H9 (cell line): ENCODE data around the gene TRAF3IP1. TPM values are rescaled to one million over a fixed set of nuclear protein-coding genes. Genes with fewer than 3 reads are reported as not detected.
A peak's percentile ranks its signal among the peaks of the same experiment; 100 is the strongest.

Source experiments
- DNase-seq: peaks from one replicate; pipeline ENCODE4 v3.0.0-alpha.2; 2017
- H2AFZ ChIP-seq: one replicate; pipeline ENCODE4 v1.6.1; 2013; ENCODE audit warnings: mild to moderate bottlenecking, low read length, control low read depth, moderate library complexity
- H2AK5ac ChIP-seq: 2 replicates; pipeline ENCODE4 v1.6.1; 2013; ENCODE audit warnings: low read length, control low read depth, mixed read lengths; ENCODE audit not compliant: insufficient read length
- H2BK120ac ChIP-seq: one replicate; pipeline ENCODE4 v1.6.1; 2013; ENCODE audit warnings: low read depth, mild to moderate bottlenecking, low read length, control low read depth, inconsistent platforms; ENCODE audit not compliant: poor library complexity, severe bottlenecking
- H2BK12ac ChIP-seq: 2 replicates; pipeline ENCODE4 v1.6.1; 2013; ENCODE audit warnings: low read length, control low read depth, mixed read lengths, low read depth; ENCODE audit not compliant: insufficient read length
- H2BK15ac ChIP-seq: 2 replicates; pipeline ENCODE4 v1.6.1; 2013; ENCODE audit warnings: low read depth, low read length, control low read depth
- H2BK20ac ChIP-seq: one replicate; pipeline ENCODE4 v1.6.1; 2013; ENCODE audit warnings: low read depth, mild to moderate bottlenecking, low read length, control low read depth, inconsistent platforms; ENCODE audit not compliant: poor library complexity, severe bottlenecking
- H2BK5ac ChIP-seq: 2 replicates; pipeline ENCODE4 v1.6.1; 2013; ENCODE audit warnings: low read length, control low read depth, mixed read lengths; ENCODE audit not compliant: insufficient read length
- H3K14ac ChIP-seq: 2 replicates; pipeline ENCODE4 v1.6.1; 2013; ENCODE audit warnings: low read length, control low read depth; ENCODE audit not compliant: insufficient read depth
- H3K18ac ChIP-seq: 2 replicates; pipeline ENCODE4 v1.6.1; 2013; ENCODE audit warnings: low read depth, mild to moderate bottlenecking, mixed read lengths, low read length, control low read depth; ENCODE audit not compliant: insufficient read length
- H3K23ac ChIP-seq: 2 replicates; pipeline ENCODE4 v1.6.1; 2013; ENCODE audit warnings: low read length, control low read depth, mixed read lengths, low read depth; ENCODE audit not compliant: insufficient read length
- H3K23me2 ChIP-seq: 2 replicates; pipeline ENCODE4 v1.6.1; 2013; ENCODE audit warnings: low read depth, mild to moderate bottlenecking, mixed read lengths, low read length, control low read depth; ENCODE audit not compliant: insufficient read length, poor library complexity, severe bottlenecking
- H3K27ac ChIP-seq: 2 replicates; pipeline ENCODE4 v1.5.1; 2013; ENCODE audit warnings: low read length, control low read depth, mixed read lengths, low read depth; ENCODE audit not compliant: insufficient read length
- H3K27me3 ChIP-seq: 2 replicates; pipeline ENCODE4 v1.6.1; 2013; ENCODE audit warnings: low read length, control low read depth, inconsistent platforms; ENCODE audit not compliant: insufficient read depth
- H3K4ac ChIP-seq: 2 replicates; pipeline ENCODE4 v1.6.1; 2013; ENCODE audit warnings: low read depth, mild to moderate bottlenecking, control low read depth, inconsistent platforms, low read length, moderate library complexity
- H3K4me1 ChIP-seq: 2 replicates; pipeline ENCODE4 v1.6.1; 2013; ENCODE audit warnings: low read length, control low read depth, inconsistent platforms; ENCODE audit not compliant: insufficient read depth
- H3K4me2 ChIP-seq: 2 replicates; pipeline ENCODE4 v1.6.1; 2013; ENCODE audit warnings: low read length, control low read depth, mixed read lengths; ENCODE audit not compliant: insufficient read length, insufficient read depth
- H3K56ac ChIP-seq: 2 replicates; pipeline ENCODE4 v1.6.1; 2013; ENCODE audit warnings: low read depth, mild to moderate bottlenecking, mixed read lengths, low read length, control low read depth; ENCODE audit not compliant: insufficient read length
- H3K79me1 ChIP-seq: 2 replicates; pipeline ENCODE4 v1.6.1; 2013; ENCODE audit warnings: low read depth, mild to moderate bottlenecking, moderate library complexity, low read length, control low read depth, inconsistent platforms; ENCODE audit not compliant: insufficient read depth, poor library complexity, severe bottlenecking
- H3K79me2 ChIP-seq: 2 replicates; pipeline ENCODE4 v1.6.1; 2013; ENCODE audit warnings: low read length, control low read depth, inconsistent platforms; ENCODE audit not compliant: insufficient read depth
- H3K9ac ChIP-seq: 2 replicates; pipeline ENCODE4 v1.6.1; 2013; ENCODE audit warnings: low read length, control low read depth, mixed read lengths; ENCODE audit not compliant: insufficient read length; ENCODE audit errors: extremely low read depth
- H3K9me3 ChIP-seq: one replicate; pipeline ENCODE4 v1.6.1; 2013; ENCODE audit warnings: low read depth, low read length, inconsistent platforms; ENCODE audit not compliant: control insufficient read depth
- H3T11ph ChIP-seq: one replicate; pipeline ENCODE4 v1.6.1; 2013; ENCODE audit warnings: mild to moderate bottlenecking, low read length, control low read depth, inconsistent platforms
- H4K20me1 ChIP-seq: one replicate; pipeline ENCODE4 v1.6.1; 2013; ENCODE audit not compliant: control insufficient read depth, insufficient read length, insufficient read depth
- H4K5ac ChIP-seq: 2 replicates; pipeline ENCODE4 v1.6.1; 2013; ENCODE audit warnings: low read depth, mild to moderate bottlenecking, mixed read lengths, low read length, control low read depth; ENCODE audit not compliant: insufficient read length
- H4K8ac ChIP-seq: replicated peaks from 2 replicates; pipeline ENCODE4 v1.6.1; 2013; ENCODE audit warnings: low read length, control low read depth, mixed read lengths, low read depth; ENCODE audit not compliant: insufficient read length
- H4K91ac ChIP-seq: 2 replicates; pipeline ENCODE4 v1.6.1; 2013; ENCODE audit warnings: low read depth, mild to moderate bottlenecking, moderate library complexity, mixed read lengths, low read length, control low read depth; ENCODE audit not compliant: insufficient read length
- H3K27ac Mint-ChIP-seq, 3 experiments: 2 replicates in 2 of 3; 3 replicates in 1 of 3; pipeline ENCODE4 v1.8.0; 2020 to 2021; ENCODE audit warnings: mixed read lengths in 3 of 3, mild to moderate bottlenecking in 1 of 3, moderate library complexity in 1 of 3
- H3K27me3 Mint-ChIP-seq: 2 replicates; pipeline ENCODE4 v1.8.0; 2021; ENCODE audit warnings: low read depth, mild to moderate bottlenecking, moderate library complexity, mixed read lengths
- H3K36me3 Mint-ChIP-seq, 3 experiments: 2 replicates in 2 of 3; 3 replicates in 1 of 3; pipeline ENCODE4 v1.8.0; 2020 to 2021; ENCODE audit warnings: low read depth in 3 of 3, mixed read lengths in 3 of 3; ENCODE audit not compliant: insufficient read depth in 1 of 3
- H3K4me1 Mint-ChIP-seq, 2 experiments: 2 replicates each; pipeline ENCODE4 v1.8.0; 2020; ENCODE audit warnings: mixed read lengths in 2 of 2
- H3K4me3 Mint-ChIP-seq, 2 experiments: 2 replicates in 1 of 2; 3 replicates in 1 of 2; pipeline ENCODE4 v1.8.0; 2020 to 2021; ENCODE audit warnings: mild to moderate bottlenecking in 2 of 2, mixed read lengths in 2 of 2, moderate library complexity in 1 of 2
- H3K9me3 Mint-ChIP-seq, 2 experiments: 2 replicates in 1 of 2; 3 replicates in 1 of 2; pipeline ENCODE4 v1.8.0; 2020; ENCODE audit warnings: mild to moderate bottlenecking in 2 of 2, mixed read lengths in 2 of 2, moderate library complexity in 1 of 2
- WGBS: extraction: QIAGEN DNeasy Blood & Tissue Kit; methylation state at CpG from one replicate; pipeline ENCODE4 v1.1.7; 2013; ENCODE audit warnings: missing lambda C conversion rate, low lambda C conversion rate, mixed read lengths; ENCODE audit not compliant: insufficient read length; ENCODE audit errors: extremely low coverage; 5-methylcytosine and 5-hydroxymethylcytosine counted together
- total RNA-seq: library from RNA; stranded (reverse); gene quantifications from 2 replicates; pipeline ENCODE4 v1.2.1, GENCODE V29; 2021
- TF ChIP-seq, protein P1 (sequence below): fragments of 200-600 bp; sonication (generic); conservative IDR thresholded peaks from 3 replicates; pipeline ENCODE4 v1.8.0; 2021; ENCODE audit warnings: antibody characterized with exemption, mild to moderate bottlenecking

The TRAF3IP1 gene
- total RNA-seq, 1 experiment from 2014 or later = 16.4 TPM

DNA sequence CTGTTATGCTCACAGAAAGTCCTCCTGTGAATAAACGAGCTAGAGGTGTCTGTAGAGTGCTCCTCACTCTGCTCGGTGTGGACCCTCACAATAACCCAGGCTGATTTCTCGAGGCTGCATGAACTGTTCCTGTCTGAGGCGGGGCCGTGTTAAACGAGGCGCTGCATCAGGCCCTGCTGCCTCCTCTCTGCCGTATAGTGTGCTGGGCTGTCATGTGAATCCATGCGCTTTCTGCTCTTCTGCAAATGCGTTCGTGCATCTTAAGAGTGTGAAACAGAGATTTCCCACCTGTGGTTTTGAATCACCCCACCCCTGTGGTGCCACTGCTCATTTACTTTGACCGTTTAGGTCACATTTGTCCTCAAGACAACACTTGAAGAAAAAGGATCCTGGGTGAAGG, 26.2 kb downstream of the TRAF3IP1 start:
- Histone ChIP-seq H2BK15ac (no peak overlapping the region), H2BK20ac (no peak overlapping the region), H2AK5ac (no peak overlapping the region), H2BK120ac (no peak overlapping the region), H2BK5ac (no peak overlapping the region), H3K27me3 (no peaks in the 10 kb centered on the region), H4K5ac (no peak overlapping the region), H4K91ac (no peak overlapping the region), H3K79me1 (no peaks in the 10 kb centered on the region), H3K9ac (no peak overlapping the region), H3K14ac (no peak overlapping the region), H3K4me1 (no peaks in the 10 kb centered on the region), H2AFZ (no peak overlapping the region), H4K8ac (no peak overlapping the region), H3K56ac (no peak overlapping the region), H3K79me2 (no peaks in the 10 kb centered on the region), H3K27ac (no peak overlapping the region), H3T11ph (no peak overlapping the region), H3K23ac (no peak overlapping the region), H4K20me1 (no peaks in the 10 kb centered on the region), H2BK12ac (no peak overlapping the region), H3K23me2 (no peaks in the 10 kb centered on the region), H3K4ac (no peak overlapping the region), H3K9me3 (no peaks in the 10 kb centered on the region), H3K18ac (no peak overlapping the region), H3K4me2 (no peak overlapping the region)
- Mint-ChIP-seq H3K4me3 (no peak overlapping the region), H3K9me3 (no peaks in the 10 kb centered on the region), H3K36me3 (peaks cover 0 to 12% (median 10%) of the 10 kb centered on the region in 3 experiments; a peak in 4 of 7 replicates), H3K4me1 (no peaks in the 10 kb centered on the region), H3K27ac (peak overlapping the region; percentile 50 to 73 (median 56); a peak in 4 of 7 replicates), H3K27me3 (no peaks in the 10 kb centered on the region; the same call in 1 of the 2 replicates)
- no peak for DNase-seq
- TF ChIP-seq, protein P1, sequence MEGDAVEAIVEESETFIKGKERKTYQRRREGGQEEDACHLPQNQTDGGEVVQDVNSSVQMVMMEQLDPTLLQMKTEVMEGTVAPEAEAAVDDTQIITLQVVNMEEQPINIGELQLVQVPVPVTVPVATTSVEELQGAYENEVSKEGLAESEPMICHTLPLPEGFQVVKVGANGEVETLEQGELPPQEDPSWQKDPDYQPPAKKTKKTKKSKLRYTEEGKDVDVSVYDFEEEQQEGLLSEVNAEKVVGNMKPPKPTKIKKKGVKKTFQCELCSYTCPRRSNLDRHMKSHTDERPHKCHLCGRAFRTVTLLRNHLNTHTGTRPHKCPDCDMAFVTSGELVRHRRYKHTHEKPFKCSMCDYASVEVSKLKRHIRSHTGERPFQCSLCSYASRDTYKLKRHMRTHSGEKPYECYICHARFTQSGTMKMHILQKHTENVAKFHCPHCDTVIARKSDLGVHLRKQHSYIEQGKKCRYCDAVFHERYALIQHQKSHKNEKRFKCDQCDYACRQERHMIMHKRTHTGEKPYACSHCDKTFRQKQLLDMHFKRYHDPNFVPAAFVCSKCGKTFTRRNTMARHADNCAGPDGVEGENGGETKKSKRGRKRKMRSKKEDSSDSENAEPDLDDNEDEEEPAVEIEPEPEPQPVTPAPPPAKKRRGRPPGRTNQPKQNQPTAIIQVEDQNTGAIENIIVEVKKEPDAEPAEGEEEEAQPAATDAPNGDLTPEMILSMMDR = no peak
- WGBS = no CpG with 5 or more reads among the region's 12 CpGs
